Activated T-helper 1 cell treated with Interleukin-2 at 50 U/mL for 16 hours (primary cell): ENCODE measurements around the gene ALG14.
"Not testable (repeated sequence)": the region's sequence is repeated elsewhere in the genome, so short reads cannot be mapped to it uniquely, and the experiment has no call there.

Experiments used
- DNase-seq: peaks from one replicate; pipeline ENCODE4 v3.0.0-alpha.2; 2020; ENCODE audit warnings: low read depth

The ALG14 gene

DNA sequence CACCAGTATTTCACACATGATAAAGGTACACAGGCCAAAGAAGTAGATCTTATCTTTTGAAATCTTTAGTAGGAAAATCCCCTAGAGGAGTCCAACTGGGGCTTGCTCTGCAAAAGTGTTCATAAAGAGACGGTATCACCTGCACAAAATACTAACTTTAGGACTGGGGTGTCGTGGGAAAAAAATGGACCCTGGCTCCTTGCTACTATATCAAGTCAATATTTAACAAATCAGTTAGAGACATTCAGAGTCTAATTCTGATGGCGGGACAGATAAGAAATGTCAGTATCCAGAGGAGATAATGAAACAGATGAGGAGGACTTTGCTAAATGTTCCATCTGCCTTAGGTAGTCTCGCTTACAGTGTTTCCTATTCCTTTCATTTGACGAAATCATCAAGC, 120.2 kb downstream of the ALG14 start:
- DNase-seq = no peak

DNA sequence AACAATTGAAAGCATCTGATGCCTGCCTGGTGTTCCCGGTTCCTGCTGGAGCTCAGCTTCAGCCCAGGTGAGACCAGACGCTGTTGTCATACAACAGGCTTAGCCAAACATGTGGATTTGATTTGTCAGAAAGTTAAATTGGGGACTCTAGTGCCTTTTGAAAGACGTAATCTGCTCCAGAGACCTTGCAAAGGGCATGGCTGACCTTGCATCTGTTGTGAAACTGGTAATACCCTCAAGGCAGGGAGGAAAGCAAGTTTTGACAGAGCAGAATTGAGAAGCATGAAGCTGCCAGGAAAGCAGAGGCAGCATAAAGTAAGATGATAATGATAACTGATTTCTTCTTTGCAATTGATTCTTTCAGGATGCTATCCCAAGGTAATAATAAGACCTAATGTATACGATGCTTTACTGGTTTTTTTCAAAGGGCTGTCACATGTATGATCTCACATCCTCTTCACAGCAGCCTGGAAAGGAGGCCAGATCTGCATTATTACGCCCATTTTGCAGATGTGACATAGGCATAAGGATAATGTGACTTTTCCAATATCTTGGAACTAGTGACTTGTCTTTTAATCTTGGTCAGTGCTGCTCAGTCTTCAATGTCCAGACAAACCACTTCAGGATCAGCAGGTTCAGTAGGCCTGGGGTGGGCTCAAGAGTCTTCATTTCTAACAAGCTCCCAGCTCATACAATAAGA, 121.1 kb downstream of the ALG14 start:
- no peak for DNase-seq

DNA sequence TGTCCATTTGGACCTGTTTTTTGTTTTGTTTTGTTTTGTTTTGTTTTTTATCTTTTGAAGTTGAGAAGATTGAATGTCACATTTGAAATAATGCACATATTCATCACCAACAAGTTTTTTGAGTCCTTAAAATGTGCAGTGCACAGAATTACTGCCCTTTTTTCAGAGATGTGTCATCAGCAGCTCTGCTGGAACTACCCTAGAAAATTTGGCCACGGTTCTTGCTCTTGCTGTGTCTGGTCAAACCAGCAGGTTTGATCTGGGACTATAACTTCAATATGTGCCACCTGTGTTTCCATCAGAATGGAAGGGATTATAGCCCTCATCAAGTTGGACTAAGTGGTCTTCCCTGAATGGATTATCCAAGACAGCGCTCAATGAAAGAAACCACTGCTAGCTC, 121.7 kb downstream of the ALG14 start:
- DNase-seq = no peak

DNA sequence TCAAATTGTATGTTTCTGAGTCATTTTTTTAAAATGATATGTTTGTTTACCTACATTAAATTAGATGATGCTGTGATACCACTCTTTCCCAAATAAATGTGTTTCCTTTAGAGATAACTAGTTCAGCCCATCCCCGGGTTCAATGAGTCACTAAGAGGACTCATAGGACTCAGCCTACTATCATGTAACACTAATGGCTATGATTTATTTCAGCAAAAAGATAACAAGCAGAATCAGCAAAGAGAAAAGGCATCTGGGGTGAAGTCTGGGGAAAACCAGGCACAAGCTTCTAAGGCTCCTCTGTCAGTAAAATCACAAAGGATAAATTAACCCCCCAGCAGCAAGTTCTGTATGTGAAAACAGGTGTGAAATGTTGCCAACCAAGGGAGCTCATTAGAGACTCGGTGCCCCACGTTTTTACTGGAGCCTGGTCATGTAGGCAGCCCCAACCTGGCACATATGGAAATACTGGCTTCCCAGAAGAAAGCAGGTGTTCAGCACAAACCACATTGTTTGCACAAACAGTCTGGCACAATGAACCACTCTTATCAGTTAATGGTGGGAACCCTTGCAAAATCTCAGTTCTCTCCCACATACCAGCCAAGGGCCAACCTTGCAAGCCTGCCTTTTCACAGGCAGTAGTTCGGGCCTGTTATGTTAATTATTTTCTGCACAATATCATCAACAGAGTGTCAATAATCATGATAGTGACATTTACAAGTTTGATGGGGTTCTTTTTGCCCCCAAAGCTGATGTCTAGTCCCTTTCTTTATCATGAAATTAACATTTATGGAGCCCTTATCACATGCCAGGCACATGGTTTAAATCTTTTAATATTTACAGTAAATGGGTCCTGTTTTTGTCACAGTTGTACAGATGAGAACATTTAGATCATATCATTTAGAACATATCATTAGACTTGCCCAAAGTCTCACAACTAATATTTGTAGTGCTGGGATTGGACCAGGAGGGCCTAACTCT, 122.8 kb downstream of the ALG14 start:
- DNase-seq = no peak

DNA sequence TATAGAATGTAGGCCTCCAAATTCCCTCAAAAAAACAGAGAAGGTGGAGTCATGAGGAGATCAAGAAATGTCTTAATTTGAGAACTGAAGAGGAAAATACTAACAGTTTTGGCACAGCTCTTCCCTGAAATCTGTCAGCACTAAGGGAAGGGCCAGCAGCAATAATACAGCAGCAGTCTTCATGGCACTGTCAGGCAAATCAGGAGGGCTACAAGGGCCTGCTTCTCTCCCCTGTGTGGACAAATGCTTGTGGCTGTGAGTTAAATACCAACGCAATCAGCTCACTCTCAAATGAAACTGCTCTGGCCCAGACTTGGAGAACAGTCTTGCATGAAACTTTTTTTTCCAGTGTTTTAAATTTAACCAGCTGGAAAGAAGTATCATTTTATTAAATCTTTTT, 125.3 kb downstream of the ALG14 start:
- DNase-seq = no peak

DNA sequence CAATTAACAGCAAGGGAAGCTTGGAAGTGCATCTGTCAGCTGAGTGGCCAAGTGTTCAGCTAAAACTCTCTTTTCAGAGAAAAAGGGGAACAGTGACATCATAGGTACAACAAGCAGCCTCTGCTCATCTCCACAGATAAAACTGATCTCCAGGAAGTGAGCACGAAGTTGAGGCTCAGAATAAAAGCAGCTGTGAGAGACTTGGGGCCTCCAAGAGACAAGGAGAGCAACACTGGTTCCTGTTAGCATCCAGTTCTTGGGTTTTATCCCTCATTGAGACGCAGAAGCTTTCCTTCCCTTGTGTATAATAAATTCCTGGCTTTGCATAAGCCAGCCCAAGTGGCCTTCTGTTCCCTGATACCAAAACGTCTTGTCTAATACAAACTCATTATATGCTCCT, 125.9 kb downstream of the ALG14 start:
- DNase-seq = no peak

DNA sequence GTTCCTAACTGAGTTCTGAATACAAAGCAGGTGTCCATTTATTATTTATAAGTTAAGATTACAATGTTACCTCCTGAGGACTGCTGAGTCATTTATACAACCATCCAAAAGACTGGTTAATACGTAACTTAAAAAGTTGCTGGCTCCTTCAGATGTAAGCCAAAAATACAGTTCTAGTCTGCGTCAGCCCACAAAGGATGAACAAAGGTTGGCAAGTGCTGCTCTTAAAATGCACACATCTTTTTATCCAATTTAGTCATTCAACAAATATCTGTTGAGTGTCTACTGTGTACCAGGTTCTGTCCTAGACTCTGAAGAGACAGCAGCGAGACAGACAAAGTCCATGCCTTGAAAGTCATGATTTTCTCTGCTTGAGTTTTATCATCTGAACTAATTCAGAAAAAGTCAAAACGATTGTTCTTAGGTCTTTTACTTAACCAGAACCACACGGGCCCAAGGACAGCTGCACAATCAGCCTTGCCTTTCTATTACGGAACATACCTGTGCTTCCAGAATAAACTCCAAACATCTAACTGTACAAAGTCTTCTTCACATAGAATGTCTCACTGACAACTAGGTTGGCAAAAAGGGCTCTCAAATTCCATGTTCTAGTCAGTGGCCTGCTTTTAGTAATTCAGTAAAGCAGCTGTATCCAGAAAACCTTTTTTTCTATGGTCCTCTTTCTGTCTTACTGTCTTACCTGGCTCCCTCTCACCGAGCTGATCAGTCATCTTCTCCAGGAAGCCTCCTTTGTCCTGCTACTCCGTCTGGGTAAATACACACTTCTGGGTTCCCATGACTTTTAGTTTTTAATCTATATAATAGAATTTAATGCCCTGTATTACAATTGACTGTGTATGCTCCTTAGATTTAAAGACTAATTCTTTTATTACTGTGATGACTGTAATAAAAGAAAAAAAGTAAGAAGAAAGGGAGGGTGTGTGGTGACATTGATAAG, 130.3 kb downstream of the ALG14 start:
- DNase-seq = no peak

DNA sequence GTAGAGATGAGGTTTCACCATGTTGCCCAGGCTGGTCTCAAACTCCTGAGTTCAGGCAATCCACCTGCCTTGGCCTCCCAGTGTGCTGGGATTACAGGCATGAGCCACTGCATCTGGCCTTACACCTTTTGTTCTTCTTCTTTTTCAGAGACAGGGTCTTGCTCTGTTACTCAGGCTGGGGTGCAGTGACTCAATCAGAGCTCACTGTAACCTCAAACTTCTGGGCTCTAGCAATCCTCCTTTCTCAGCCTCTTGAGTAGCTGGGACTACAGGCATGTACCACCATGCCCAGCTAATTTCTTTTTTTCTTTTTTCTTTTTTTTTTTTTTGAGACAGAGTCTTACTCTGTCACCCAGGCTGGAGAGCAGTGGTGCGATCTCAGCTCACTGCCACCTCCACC, 131.3 kb downstream of the ALG14 start:
- DNase-seq = not testable (repeated sequence)

DNA sequence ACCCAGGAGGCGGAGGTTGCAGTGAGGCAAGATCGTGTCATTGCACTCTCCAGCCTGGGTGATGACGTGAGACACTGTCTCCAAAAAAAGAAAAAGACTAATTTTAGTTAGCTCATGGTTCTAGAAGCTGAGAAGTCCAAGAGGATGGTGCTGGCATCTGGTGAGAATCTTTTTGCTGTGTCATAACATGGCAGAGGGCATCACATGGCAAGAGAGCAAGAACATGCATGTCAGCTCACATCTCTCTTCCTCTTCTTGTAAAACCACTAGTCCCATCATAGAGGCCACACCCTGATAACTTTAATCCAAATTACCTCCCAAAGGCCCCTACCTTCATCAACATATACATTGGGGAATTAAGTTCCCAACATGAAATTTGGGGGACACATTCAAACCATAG, 132.0 kb downstream of the ALG14 start:
- no peak for DNase-seq

DNA sequence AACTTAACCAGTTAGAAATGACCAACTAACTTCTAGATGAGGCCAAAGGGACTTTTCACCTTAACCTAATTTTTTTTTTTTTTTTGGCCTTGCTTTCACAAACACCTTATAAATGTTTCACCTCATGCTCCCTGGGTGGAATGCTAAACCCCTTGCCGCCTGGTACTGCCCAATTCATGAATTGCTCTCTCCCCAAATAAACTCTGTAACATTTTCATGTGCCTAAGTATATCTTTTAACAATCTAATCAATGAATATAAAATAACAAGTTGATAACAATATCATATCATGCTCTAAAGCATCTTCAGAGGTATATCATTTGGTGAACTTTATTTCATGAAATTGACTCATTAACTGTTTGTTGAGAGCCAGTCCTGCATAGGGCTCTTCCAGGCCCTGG, 134.9 kb downstream of the ALG14 start:
- no peak for DNase-seq

DNA sequence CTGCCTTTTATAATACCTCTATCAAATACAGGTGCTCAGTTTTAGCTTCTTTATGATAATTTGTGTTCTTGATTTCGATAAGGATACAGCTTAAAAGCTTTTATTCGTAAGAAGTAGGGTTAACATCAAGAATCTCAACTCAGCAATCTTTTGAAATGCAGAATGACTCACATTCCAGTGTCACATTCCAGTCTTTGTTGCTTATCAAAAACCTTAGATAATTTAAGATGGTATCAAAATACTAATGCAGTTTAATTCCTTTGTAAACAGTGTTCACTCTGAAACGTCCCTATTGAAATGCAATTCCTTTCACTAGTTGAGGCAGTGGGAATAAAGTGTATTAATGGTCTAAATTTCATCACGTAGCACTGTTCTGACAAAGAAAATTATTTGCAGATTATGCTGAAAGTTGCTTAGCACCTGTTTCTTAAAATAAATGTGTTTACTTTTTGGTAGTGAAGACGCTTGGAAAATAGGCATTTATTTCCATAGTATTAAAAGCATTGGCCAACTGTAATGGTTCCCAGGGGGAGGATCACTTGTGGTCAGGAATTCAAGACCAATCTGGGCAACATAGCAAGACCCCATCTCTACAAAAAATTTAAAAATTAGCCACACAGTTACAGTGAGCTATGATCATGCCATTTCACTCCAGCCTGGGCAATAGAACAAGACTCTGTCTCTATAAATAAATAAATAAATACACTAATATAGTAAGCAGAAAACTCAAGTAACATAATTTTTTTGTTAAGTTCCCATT, 135.7 kb downstream of the ALG14 start:
- no peak for DNase-seq

DNA sequence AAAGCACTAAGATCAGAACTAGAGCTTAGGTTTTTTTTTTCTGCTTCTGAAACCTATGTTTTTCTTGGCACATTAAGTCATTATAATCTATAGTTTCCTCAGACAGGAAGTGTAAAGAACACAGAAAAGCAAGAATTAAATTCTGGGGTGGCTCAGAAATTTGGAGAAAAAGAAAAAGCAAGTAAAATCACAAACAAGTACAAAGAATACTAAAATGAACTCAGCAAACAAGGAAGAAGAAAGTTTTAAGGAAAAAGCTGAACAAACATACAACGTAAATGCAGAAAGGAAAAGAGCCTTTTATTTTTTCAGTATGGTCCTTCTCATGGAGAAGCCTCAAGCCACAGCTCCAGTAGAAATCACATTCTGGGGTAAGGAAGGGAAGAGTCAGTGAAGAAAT, 137.3 kb downstream of the ALG14 start:
- no peak for DNase-seq

DNA sequence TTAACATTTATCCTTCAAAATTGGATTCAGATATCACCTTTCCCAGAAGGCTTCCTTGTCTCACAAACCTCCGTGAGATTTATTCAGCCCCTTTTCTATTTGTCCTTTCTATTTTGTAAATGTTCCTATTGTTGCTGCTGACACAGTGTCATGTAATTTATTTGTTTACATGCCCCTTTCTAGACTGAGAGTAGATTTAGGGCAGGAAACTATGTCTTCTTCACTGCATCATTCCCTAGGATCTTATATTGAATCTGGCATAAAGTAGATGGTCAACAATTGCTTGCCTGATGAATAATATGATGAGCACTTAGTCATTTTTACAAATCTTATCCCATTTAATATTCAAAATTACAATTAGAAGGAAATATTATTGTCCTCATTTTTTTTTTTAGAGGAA, 137.7 kb downstream of the ALG14 start:
- no peak for DNase-seq

DNA sequence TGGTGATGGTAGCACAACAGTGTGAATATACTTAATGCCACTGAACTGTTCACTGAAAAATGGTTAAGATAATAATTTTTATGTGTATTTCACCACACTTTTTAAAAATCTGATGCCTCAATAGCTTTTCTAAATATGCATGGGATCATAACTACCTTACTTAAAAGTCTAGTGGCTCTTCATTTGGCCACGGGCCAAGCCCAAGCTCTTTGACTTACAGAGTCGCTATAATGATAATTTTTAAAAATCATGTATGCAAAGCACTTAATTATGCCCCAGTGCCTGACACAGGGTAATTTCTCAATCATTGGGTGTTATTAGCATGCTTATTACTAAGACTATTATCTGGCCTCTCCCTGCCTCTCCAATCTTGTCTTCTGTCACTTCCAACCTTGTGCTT, 138.2 kb downstream of the ALG14 start:
- DNase-seq = no peak

DNA sequence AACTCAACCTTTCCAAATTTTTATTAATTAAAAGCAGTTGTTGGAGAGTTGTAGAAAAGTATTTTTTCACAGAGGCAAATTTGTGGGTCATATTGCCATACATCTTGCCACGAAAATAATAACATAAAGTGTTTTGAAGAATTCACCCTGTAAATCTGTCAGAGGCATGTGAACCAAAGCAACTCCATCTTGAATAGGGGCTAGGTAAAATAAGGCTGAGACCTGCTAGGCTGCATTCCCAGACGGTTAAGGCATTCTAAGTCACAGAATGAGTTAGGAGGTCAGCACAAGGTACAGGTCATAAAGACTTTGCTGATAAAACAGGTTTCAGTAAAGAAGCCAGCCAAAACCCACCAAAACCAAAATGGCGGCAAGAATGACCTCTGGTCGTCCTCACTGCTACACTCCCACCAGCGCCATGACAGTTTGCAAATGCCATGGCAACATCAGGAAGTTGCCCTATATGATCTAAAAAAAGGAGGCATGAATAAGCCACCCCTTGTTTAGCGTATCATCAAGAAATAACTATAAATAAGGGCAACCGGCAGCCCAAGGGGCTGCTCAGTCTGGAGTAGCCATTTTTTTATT, 141.4 kb downstream of the ALG14 start:
- DNase-seq = no peak

DNA sequence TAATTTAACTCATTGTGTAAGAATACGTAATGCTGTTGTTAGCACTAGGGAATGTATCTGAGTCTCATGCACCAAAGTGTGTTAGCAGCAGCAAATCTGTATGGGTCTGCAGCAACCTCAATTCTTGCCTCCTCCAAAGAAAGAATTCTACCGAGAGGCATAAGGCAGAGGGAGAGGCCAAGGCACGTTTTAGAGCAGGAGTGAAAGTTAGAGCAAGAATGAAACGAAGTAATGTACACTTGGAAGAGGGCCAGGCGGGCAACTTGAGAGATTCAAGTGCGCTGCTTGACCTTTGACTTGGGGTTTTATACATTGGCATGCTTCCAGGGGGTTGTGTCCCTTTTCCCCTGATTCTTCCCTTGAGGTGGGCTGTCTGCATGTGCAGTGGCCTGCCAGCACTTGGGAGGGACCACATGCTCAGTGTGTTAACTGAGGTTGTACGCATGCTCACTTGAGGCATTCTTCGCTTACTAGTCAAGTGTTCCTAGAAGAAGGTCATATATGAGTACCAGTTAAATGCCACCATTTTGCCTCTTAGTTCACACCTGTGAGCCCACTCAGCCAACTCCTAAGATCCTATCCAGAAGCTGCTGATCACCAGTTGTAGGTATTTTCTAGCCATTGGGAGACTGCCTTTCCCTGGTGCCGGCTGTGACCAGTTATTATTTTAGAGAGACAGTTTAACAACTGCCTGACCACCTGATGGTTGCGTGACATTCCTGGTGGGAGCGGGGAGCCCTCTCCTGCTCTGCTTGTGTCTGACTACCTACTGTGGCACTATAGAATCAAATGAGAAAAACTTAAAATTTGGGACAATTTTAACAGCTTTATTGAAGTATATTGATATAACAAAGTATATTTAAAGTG, 143.2 kb downstream of the ALG14 start:
- DNase-seq = no peak

DNA sequence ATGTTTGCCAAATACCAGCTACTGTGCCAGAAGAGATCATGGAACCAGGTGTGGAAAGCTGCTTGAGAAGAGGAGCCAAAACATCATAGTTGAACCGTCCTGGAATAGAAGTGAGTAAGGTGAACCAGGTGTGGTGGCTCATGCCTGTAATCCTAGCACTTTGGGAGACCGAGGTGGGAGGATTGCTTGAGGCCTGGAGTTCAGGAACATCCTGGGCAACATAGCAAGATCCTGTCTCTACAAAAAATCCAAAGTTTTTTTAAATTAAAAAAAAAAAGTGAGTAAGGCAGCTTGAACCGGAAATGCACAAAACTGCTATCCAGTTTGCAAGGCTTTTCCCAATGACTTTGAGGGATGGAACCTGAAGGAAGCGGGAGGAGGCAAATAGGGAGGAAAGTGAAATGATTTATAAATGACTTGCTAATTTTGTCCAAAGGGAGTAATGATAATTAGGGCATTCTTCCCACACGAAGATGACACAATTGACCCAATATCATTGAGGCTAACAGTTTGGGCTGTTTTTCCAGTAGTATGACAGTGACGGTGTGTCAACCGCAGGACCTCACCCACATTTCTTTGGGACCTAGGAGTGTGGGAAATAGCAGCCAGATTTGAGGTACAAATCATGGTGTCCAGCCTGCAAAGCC, 144.3 kb downstream of the ALG14 start:
- no peak for DNase-seq

DNA sequence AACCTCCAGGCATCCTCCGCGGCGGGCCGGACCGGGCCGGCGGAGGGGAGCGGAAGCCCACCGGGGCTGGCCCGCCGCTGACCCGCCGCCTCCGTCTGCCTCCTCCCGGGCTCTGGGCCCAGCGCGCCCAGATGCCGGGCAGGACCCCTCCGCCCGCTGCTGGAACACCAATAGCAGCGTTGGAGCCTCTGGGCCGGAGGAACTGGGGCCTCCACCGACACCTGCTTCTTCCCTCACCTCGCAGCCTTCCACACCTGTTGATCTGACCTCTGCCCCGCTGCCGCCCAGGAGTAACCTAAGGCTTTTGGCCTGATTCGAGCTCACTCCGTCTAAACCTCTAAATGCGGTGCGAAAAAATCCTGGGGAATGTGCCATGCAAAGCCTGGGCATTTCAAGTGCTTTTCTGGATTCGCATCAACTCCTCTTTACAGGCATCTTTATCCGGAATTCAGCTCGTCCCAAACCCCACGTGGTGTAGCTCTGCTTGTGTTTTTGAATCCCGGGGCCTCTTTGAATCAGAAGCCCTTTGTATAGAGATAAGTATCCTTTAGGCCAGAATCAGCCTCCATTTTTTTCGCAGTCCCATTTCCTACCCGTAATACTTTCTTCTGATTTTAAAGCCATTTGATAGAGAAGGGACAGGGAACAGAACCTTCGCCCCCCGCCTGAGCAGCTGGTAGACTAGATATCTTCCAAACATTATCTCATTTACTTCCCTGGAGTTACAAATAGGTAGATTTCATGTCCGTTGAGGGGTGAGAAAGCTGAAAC, 145.2 kb downstream of the ALG14 start:
- DNase-seq = no peak

DNA sequence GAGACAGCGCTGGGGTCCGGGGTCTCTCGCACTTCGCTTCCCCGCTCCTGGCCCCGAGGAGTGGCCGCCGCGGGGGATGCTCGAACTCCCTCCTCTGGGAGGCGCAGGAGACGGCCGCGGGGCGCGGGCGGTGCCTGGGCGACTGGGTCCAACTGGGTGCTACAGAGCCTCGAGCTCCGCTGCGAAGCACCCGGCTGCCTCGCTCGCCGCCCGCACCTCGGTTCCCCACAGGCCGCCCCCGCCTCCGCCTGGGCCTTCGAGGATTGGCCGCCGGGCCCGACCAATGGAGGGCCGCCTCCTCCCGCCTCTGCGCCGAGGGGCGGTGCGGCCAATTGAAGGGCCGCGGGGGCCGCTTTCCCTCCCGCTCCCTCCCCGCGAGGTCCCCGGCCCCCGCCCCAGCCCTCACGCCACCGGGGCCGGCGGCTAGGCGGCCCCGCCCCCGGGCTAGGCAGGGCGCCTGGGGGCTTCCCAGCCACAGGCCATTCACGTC, 145.8 kb downstream of the ALG14 start, which contains the start of gene CNN3:
Gene CNN3 (minus strand): TSS at position 196 of the 490 bp plus-strand sequence. CDS start 216 bp downstream, outside the sequence.
- DNase-seq = peak; percentile 43
